Omental fat pad (tissue), 4 donors: ENCODE measurements around the gene DTX1. TPM values are rescaled to one million over a fixed set of nuclear protein-coding genes. Genes with fewer than 3 reads are reported as not detected.

Source experiments
- ATAC-seq: fragments of 150-250 bp; one replicate; pipeline ENCODE4 v1.9.1; 2016; ENCODE audit warnings: mild to moderate bottlenecking, moderate library complexity; ENCODE audit not compliant: low FRiP score
- DNase-seq: peaks from one replicate; pipeline ENCODE4 v3.0.0-alpha.2; 2019; ENCODE audit warnings: low spot score
- CTCF ChIP-seq, 3 donors: fragments of 450-650 bp; IDR thresholded peaks; one replicate each; pipeline ENCODE4 v1.5.1; 2016 to 2017; ENCODE audit warnings: antibody characterized with exemption in 3 of 3, mild to moderate bottlenecking in 3 of 3, moderate library complexity in 2 of 3
- total RNA-seq, 4 donors: library from RNA; depleted of rRNA; stranded (reverse); fragments of >200 nt; gene quantifications; one replicate each; pipeline ENCODE4 v1.1.0, GENCODE V29; 2016

DTX1 gene
- total RNA-seq, 4 donors from 2014 or later: 30.1 to 80.9 (median 35.5) TPM

GRCh38 chr12:113094738-113095137, 38.2 kb downstream of the DTX1 start:
- DNase-seq: no peak
- no peak for ATAC-seq
- TF ChIP-seq CTCF (IDR thresholded peaks at IDR 0.05): no peak

DNA sequence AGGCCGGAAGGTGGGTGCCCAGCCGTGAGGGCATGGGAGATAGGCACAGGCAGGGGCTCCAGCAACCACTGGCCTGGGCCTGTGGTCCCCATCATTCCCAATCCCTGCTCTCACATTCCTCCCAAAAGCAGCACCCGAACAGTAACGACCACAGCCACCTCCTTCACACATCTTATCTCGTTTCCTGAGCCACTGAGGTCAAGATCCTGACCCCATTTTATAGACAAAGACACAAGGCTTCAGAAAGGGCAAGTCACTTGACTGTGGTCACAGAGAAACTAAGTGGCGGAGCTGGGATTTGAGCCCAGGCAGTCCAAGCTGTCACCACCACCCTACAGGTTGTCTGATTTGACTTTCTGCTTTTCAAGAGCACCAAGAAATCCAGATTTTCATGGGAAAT, 38.9 kb downstream of the DTX1 start:
- no peak for TF ChIP-seq CTCF (IDR thresholded peaks at IDR 0.05)
- DNase-seq (no peak), ATAC-seq (no peak)

- ATAC-seq: no peak
- no peak for TF ChIP-seq CTCF (IDR thresholded peaks at IDR 0.05)
- no peak for DNase-seq
These were observed 40.3 kb downstream of the DTX1 start for GRCh38 chr12:113096675-113097461.

GRCh38 chr12:113097716-113098440, 41.3 kb downstream of the DTX1 start:
- DNase-seq (no peak), ATAC-seq (peak; percentile 18)
- TF ChIP-seq CTCF (IDR thresholded peaks at IDR 0.05): no peak

- ATAC-seq: peak; percentile 56
- TF ChIP-seq CTCF (IDR thresholded peaks at IDR 0.05): peak in 2 of 3 donors; percentile 38 to 57
- DNase-seq: peak; percentile 76
These were observed 42.0 kb downstream of the DTX1 start for GRCh38 chr12:113098441-113099028.

- no peak for TF ChIP-seq CTCF (IDR thresholded peaks at IDR 0.05)
- ATAC-seq (no peak), DNase-seq (no peak)
These were observed 42.8 kb downstream of the DTX1 start for GRCh38 chr12:113099364-113099763.
